Left colon (tissue), 2 donors: ENCODE data around the gene ZNF529. TPM values are rescaled to one million over a fixed set of nuclear protein-coding genes. Genes with fewer than 3 reads are reported as not detected.

Experiments used
- ATAC-seq: fragments of 200-7000 bp; cut with Tn5 transposase; one replicate; pipeline ENCODE4 v1.9.1; 2020; ENCODE audit warnings: mild to moderate bottlenecking, moderate library complexity
- DNase-seq, 2 donors: peaks; one replicate each; pipeline ENCODE4 v3.0.0-alpha.2; 2020
- intact Hi-C, 2 donors: fragments of 100-400 bp; cut with DNase I in 1 of 2; cut with micrococcal nuclease in 1 of 2; formaldehyde crosslinking; loops; one replicate each; pipeline versions ENCODE4 v1.11.2 to v1.14.0; 2022; cut with DNase I, micrococcal nuclease
- total RNA-seq, 2 donors: library from RNA; stranded (reverse); fragmentation: NEBNext Ultra II Directional; extraction: Animal tissue kit (Norgen Biotek cat#: 25700); gene quantifications; one replicate each; pipeline ENCODE4 v1.2.1, GENCODE V29; 2021
- donor health status: DM: no; HTN: no; CAD: no.
- donor health status: DM: yes; HTN: yes; CAD: no.

The ZNF529 gene
- total RNA-seq, 2 donors from 2014 or later = 4.8 to 4.9 TPM

- DNase-seq = no peak
- intact Hi-C loops = no loop called here
- no peak for ATAC-seq
These were observed 46.5 kb downstream of the ZNF529 start for GRCh38 chr19:36526581-36526980.

DNA sequence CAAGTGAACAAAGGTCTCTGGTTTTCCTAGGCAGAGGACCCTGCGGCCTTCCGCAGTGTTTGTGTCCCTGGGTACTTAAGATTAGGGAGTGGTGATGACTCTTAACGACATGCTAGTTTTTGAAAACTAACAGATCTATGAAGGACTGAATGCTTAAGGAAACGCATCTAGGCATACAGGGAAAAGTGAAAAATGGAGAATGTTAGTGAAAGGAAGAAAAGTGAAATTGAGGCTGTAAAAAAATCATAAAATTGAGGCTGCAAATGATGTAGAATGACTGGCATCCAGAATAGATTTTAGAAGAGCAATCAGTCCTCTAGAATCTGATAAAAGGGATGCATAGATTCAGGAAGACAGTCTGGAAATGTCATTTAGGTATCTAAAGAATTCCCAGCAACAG is 48.5 kb downstream of the ZNF529 start:
- ATAC-seq (no peak), DNase-seq (no peak)
- intact Hi-C loops = no loop called here

DNA sequence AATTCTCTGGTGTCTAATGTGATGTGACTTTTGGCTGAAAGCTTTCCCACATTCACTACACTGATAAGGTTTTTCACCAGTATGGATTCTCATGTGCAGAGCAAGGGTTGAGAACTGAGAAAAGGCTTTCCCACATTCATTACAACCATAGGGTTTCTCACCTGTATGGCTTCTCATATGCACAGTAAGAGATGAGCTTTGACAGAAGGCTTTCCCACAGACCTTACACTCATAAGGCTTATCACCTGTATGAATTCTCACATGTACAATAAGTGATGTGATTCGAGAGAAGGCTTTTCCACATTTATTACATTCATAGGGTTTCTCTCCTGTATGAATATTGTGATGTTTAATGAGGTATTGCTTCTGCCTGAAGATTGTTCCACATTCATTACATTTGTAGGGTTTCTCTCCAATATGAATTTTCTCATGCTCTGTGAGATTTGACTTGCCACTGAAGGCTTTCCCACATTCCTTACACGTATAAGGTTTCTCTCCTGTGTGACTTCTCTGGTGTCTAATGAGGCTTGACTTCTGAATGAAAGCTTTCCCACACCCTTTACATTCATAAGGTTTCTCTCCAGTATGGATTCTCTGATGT is 59.0 kb downstream of the ZNF529 start:
- intact Hi-C loops = no loop called here
- ATAC-seq (no peak), DNase-seq (no peak)

- no peak for DNase-seq
- intact Hi-C loops = no loop called here
These were observed 64.8 kb downstream of the ZNF529 start for GRCh38 chr19:36508325-36508724.

GRCh38 chr19:36501973-36502372 is 71.1 kb downstream of the ZNF529 start:
- DNase-seq (no peak), ATAC-seq (no peak)
- intact Hi-C loops = no loop called here

More at GRCh38 chr19:36508325-36508724, 64.8 kb downstream of the ZNF529 start:
- ATAC-seq = no peak

GRCh38 chr19:36497001-36497400 is 76.1 kb downstream of the ZNF529 start:
- ATAC-seq = no peak
- no peak for DNase-seq
- intact Hi-C loops = no loop called here

Other genes with a start within 250 kb of the ZNF529 start
- gene ZFP14, start 194.1 kb downstream of the ZNF529 start, total RNA-seq = 1 to 10 TPM; 3.7 to 4.0 TPM
- gene ZFP82, start 154.6 kb downstream of the ZNF529 start, total RNA-seq = 1 to 10 TPM; 1.5 to 1.6 TPM
- gene ZNF566, start 83.7 kb downstream of the ZNF529 start, total RNA-seq = 1 to 10 TPM; 5.7 to 6.8 TPM
- 1 to 10 TPM; 6.6 to 7.2 TPM for gene ZNF260, start 45.0 kb downstream of the ZNF529 start, total RNA-seq
- 1 to 10 TPM in 1 of 2 donors, under 1 TPM in 1; 0.49 to 1.5 TPM for gene ZNF382, start 32.0 kb upstream of the ZNF529 start, total RNA-seq
- gene ZNF461, start 93.5 kb upstream of the ZNF529 start, total RNA-seq = 1 to 10 TPM; 3.5 to 4.2 TPM
- 1 to 10 TPM; 3.8 to 4.7 TPM for gene ZNF567, start 114.3 kb upstream of the ZNF529 start, total RNA-seq
- gene ZNF850, start 199.5 kb upstream of the ZNF529 start, total RNA-seq = 1 to 10 TPM; 1.2 to 1.3 TPM